ENCODE measurements around the gene TMEM45A. TPM values are rescaled to one million over a fixed set of nuclear protein-coding genes. Genes with fewer than 3 reads are reported as not detected.

TMEM45A gene
- total and polyA plus RNA-seq, 2 donors (not counting 3 experiments of a cell fraction or from before 2014, with no cell fraction given): 5.6 to 8.6 TPM

DNA sequence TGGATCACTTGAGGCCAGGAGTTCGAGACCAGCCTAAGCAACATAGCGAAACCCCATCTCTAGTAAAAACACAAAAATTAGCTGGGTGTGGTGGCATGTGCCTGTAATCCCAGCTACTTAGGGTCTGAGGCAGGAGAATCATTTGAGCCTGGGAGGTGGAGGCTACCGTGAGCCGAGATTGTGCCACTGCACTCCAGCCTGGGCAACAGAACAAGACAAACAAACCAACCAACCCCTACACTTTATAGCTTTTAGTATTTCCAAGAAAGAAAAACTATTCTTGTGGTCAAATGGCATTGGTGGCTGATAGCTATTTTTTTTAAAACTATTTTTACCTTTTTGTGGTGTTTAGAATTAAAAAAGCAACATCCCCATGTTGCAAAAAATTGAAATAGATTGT lies 7.2 kb downstream of the TMEM45A start:
- Histone ChIP-seq H3K4me1 (ENCODE audit: control insufficient read depth, extremely low read depth, insufficient read depth, low read length) (no peaks in the 10 kb centered on the region), H3K9me1 (replicated peaks; ENCODE audit: control insufficient read depth, extremely low read depth, insufficient read depth, low read length) (no peaks in the 10 kb centered on the region), H4K20me1 (replicated peaks; ENCODE audit: control insufficient read depth, extremely low read depth, insufficient read depth, low read length) (no peaks in the 10 kb centered on the region), H3K9ac (replicated peaks; ENCODE audit: extremely low read depth, insufficient read depth, low read length) (no peak overlapping the region), H3K27ac (ENCODE audit: insufficient read depth, low read depth, low read length) (no peak overlapping the region), H3K79me2 (ENCODE audit: control insufficient read depth, insufficient read depth, low read length) (no peaks in the 10 kb centered on the region), H3K9me3 (replicated peaks; ENCODE audit: control insufficient read depth, insufficient read depth, low read length) (no peaks in the 10 kb centered on the region), H2AFZ (ENCODE audit: low read depth, low read length) (no peak overlapping the region), H3K36me3 (ENCODE audit: control insufficient read depth in 2 of 2, extremely low read depth in 1 of 2, insufficient read depth in 2 of 2, low read length in 2 of 2) (no peaks in the 10 kb centered on the region), H3K4me3 (replicated peaks in 1 of 3; ENCODE audit: insufficient read depth in 1 of 3, low read depth in 1 of 3, low read length in 3 of 3) (no peak overlapping the region), H3K4me2 (ENCODE audit: insufficient read depth, low read length) (no peak overlapping the region), H3K27me3 (ENCODE audit: control insufficient read depth in 2 of 2, insufficient read depth in 2 of 2, low read length in 2 of 2) (peaks cover 0 to under 1% of the 10 kb centered on the region in 2 experiments)
- intact Hi-C loops (cut with micrococcal nuclease): loop anchor here (10.0 kb wide), 1 partner anchor 205 kb away; the partner anchor contains the start of gene TFG
- POLR2A ChIA-PET: no interaction called here
- TF ChIP-seq MYC (IDR thresholded peaks at IDR 0.05; ENCODE audit: low read depth, low read length) (no peak), JUN (IDR thresholded peaks at IDR 0.05; ENCODE audit: borderline replicate concordance, insufficient read depth, insufficient read length, low read depth) (no peak), FOS (IDR thresholded peaks at IDR 0.05; ENCODE audit: borderline replicate concordance, insufficient read depth, low read length) (no peak), GATA2 (IDR thresholded peaks at IDR 0.05; ENCODE audit: insufficient read depth, insufficient read length, low read depth, low read length) (no peak), EZH2 (IDR thresholded peaks at IDR 0.05; ENCODE audit: borderline replicate concordance, low read depth, low read length, severe bottlenecking) (no peak), POLR2AphosphoS5 (IDR thresholded peaks at IDR 0.05; ENCODE audit: insufficient read depth, low read depth, low read length) (no peak)
- TF ChIP-seq, protein P1, sequence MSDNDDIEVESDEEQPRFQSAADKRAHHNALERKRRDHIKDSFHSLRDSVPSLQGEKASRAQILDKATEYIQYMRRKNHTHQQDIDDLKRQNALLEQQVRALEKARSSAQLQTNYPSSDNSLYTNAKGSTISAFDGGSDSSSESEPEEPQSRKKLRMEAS (IDR thresholded peaks at IDR 0.05; ENCODE audit: insufficient read depth, insufficient read length): no peak
- TF ChIP-seq, protein P2, sequence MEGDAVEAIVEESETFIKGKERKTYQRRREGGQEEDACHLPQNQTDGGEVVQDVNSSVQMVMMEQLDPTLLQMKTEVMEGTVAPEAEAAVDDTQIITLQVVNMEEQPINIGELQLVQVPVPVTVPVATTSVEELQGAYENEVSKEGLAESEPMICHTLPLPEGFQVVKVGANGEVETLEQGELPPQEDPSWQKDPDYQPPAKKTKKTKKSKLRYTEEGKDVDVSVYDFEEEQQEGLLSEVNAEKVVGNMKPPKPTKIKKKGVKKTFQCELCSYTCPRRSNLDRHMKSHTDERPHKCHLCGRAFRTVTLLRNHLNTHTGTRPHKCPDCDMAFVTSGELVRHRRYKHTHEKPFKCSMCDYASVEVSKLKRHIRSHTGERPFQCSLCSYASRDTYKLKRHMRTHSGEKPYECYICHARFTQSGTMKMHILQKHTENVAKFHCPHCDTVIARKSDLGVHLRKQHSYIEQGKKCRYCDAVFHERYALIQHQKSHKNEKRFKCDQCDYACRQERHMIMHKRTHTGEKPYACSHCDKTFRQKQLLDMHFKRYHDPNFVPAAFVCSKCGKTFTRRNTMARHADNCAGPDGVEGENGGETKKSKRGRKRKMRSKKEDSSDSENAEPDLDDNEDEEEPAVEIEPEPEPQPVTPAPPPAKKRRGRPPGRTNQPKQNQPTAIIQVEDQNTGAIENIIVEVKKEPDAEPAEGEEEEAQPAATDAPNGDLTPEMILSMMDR (IDR thresholded peaks at IDR 0.05; ENCODE audit: extremely low read depth in 1 of 2, insufficient read depth in 1 of 2, low read depth in 1 of 2, low read length in 2 of 2): no peak
- dilution Hi-C loops (cut with MboI; ENCODE audit: extremely low pct_ligation_motif_present, low sequenced_read_pairs): no loop called here
- CTCF ChIA-PET: no interaction called here
- no peak for FAIRE-seq
- BruUV-seq (replicated peaks): no TSS peak
- DNase-seq (ENCODE audit: low read depth, low spot score): no peak
